Endodermal cell (in vitro differentiated cells): ENCODE results near the gene SFTPB. TPM values are rescaled to one million over a fixed set of nuclear protein-coding genes. Genes with fewer than 3 reads are reported as not detected.

Experiments used
- DNase-seq: peaks from one replicate; pipeline ENCODE4 v3.0.0-alpha.2; 2017
- H3K27ac ChIP-seq: 2 replicates; pipeline ENCODE4 v1.5.1; 2013; ENCODE audit warnings: mild to moderate bottlenecking, low read depth, low read length, moderate library complexity
- H3K27me3 ChIP-seq: 2 replicates; pipeline ENCODE4 v1.6.1; 2013; ENCODE audit warnings: mild to moderate bottlenecking, low read length, moderate library complexity; ENCODE audit not compliant: insufficient read depth, control insufficient read depth, poor library complexity, severe bottlenecking
- H3K36me3 ChIP-seq: 2 replicates; pipeline ENCODE4 v1.7.0; 2013; ENCODE audit warnings: mild to moderate bottlenecking, low read length, moderate library complexity; ENCODE audit not compliant: control insufficient read depth, insufficient read depth
- H3K4me1 ChIP-seq: one replicate; pipeline ENCODE4 v1.7.0; 2013; ENCODE audit warnings: low read length; ENCODE audit not compliant: control insufficient read depth, insufficient read depth
- H3K4me3 ChIP-seq: 2 replicates; pipeline ENCODE4 v1.5.1; 2013; ENCODE audit warnings: mild to moderate bottlenecking, low read length, moderate library complexity
- H3K9ac ChIP-seq: 2 replicates; pipeline ENCODE4 v1.6.1; 2013; ENCODE audit warnings: mild to moderate bottlenecking, low read length, moderate library complexity; ENCODE audit not compliant: poor library complexity, severe bottlenecking; ENCODE audit errors: extremely low read depth
- H3K9me3 ChIP-seq: 2 replicates; pipeline ENCODE4 v1.6.1; 2013; ENCODE audit warnings: mild to moderate bottlenecking, low read length, moderate library complexity; ENCODE audit not compliant: control insufficient read depth
- H3K27ac Mint-ChIP-seq: 2 replicates; pipeline ENCODE4 v1.8.0; 2020; ENCODE audit warnings: mixed read lengths
- H3K27me3 Mint-ChIP-seq: 2 replicates; pipeline ENCODE4 v1.8.0; 2021; ENCODE audit warnings: mild to moderate bottlenecking, mixed read lengths; ENCODE audit not compliant: insufficient read depth
- H3K36me3 Mint-ChIP-seq: 2 replicates; pipeline ENCODE4 v1.8.0; 2020; ENCODE audit warnings: low read depth, mixed read lengths
- H3K4me1 Mint-ChIP-seq: 2 replicates; pipeline ENCODE4 v1.8.0; 2020; ENCODE audit warnings: mixed read lengths
- H3K4me3 Mint-ChIP-seq: 2 replicates; pipeline ENCODE4 v1.8.0; 2020; ENCODE audit warnings: mild to moderate bottlenecking, moderate library complexity, mixed read lengths
- H3K9me3 Mint-ChIP-seq: 2 replicates; pipeline ENCODE4 v1.8.0; 2020; ENCODE audit warnings: mild to moderate bottlenecking, mixed read lengths
- CTCF ChIP-seq: fragments of 200-600 bp; sonication (generic); conservative IDR thresholded peaks from 2 replicates; pipeline ENCODE4 v1.5.0; 2021; ENCODE audit warnings: antibody characterized with exemption, mild to moderate bottlenecking
- WGBS, 2 experiments: methylation state at CpG; one replicate each; pipeline versions ENCODE4 v1.1.5 to v1.1.7; 2013; ENCODE audit warnings: missing lambda C conversion rate in 2 of 2, mixed read lengths in 1 of 2; ENCODE audit not compliant: insufficient coverage in 1 of 2, insufficient read length in 1 of 2; 5-methylcytosine and 5-hydroxymethylcytosine counted together
- total RNA-seq, 2 donors: library from RNA; stranded (reverse); fragmentation: NEBNext Ultra II Directional in 1 of 2; extraction: Animal tissue kit (Norgen Biotek cat#: 25700) in 1 of 2; gene quantifications; 2 replicates in 1 of 2; 3 replicates in 1 of 2; pipeline ENCODE4 v1.2.1, GENCODE V29; 2021

SFTPB gene
- total RNA-seq, 2 donors from 2014 or later: not detected

- H3K4me3 Mint-ChIP-seq: no peak overlapping the region
- Histone ChIP-seq H3K9ac (no peak overlapping the region), H3K27me3 (no peaks in the 10 kb centered on the region), H3K27ac (no peak overlapping the region), H3K9me3 (no peaks in the 10 kb centered on the region), H3K4me1 (no peaks in the 10 kb centered on the region), H3K36me3 (peaks cover 78% of the 10 kb centered on the region), H3K4me3 (no peak overlapping the region)
- peaks cover 58% of the 10 kb centered on the region for H3K36me3 Mint-ChIP-seq
- DNase-seq: no peak
- H3K4me1 Mint-ChIP-seq: peaks cover 4% of the 10 kb centered on the region
- WGBS, 2 experiments: 95% methylated on average over 3 of the region's 3 CpGs
- no peaks in the 10 kb centered on the region for H3K9me3 Mint-ChIP-seq
- no peak overlapping the region for H3K27ac Mint-ChIP-seq
- H3K27me3 Mint-ChIP-seq: no peaks in the 10 kb centered on the region
- TF ChIP-seq CTCF: no peak
Measured at GRCh38 chr2:85651097-85651496, 16.9 kb downstream of the SFTPB start.

- peaks cover 81% of the 10 kb centered on the region for H3K36me3 ChIP-seq
- no peak overlapping the region for H3K4me3 Mint-ChIP-seq
- H3K36me3 Mint-ChIP-seq: peaks cover 60% of the 10 kb centered on the region
Measured at GRCh38 chr2:85650456-85650855, 17.5 kb downstream of the SFTPB start.

GRCh38 chr2:85649201-85650190 is 18.5 kb downstream of the SFTPB start:
- H3K36me3 ChIP-seq: peaks cover 91% of the 10 kb centered on the region
- no peak overlapping the region for H3K9ac ChIP-seq
- no peak for TF ChIP-seq CTCF
- no peak overlapping the region for H3K27ac ChIP-seq
- H3K4me1 ChIP-seq: no peaks in the 10 kb centered on the region
- Mint-ChIP-seq H3K9me3 (no peaks in the 10 kb centered on the region), H3K4me1 (peaks cover 4% of the 10 kb centered on the region), H3K4me3 (no peak overlapping the region), H3K27me3 (no peaks in the 10 kb centered on the region), H3K36me3 (peaks cover 65% of the 10 kb centered on the region), H3K27ac (no peak overlapping the region)
- no peaks in the 10 kb centered on the region for H3K9me3 ChIP-seq
- no peak for DNase-seq
- H3K4me3 ChIP-seq: no peak overlapping the region
- no peaks in the 10 kb centered on the region for H3K27me3 ChIP-seq
- 92 to 94% methylated on average over 6 to 8 of the region's 9 CpGs for WGBS, 2 experiments

More at GRCh38 chr2:85650456-85650855, 17.5 kb downstream of the SFTPB start:
- Histone ChIP-seq H3K27ac (no peak overlapping the region), H3K4me1 (no peaks in the 10 kb centered on the region), H3K4me3 (no peak overlapping the region), H3K27me3 (no peaks in the 10 kb centered on the region), H3K9me3 (no peaks in the 10 kb centered on the region), H3K9ac (no peak overlapping the region)
- DNase-seq: no peak
- Mint-ChIP-seq H3K9me3 (no peaks in the 10 kb centered on the region), H3K27ac (no peak overlapping the region), H3K27me3 (no peaks in the 10 kb centered on the region), H3K4me1 (peaks cover 4% of the 10 kb centered on the region)
- WGBS, 2 experiments: 91 to 93% methylated on average over 3 to 4 of the region's 4 CpGs
- no peak for TF ChIP-seq CTCF
